HepG2 (cell line): ENCODE measurements around the gene ATP2B3. TPM values are rescaled to one million over a fixed set of nuclear protein-coding genes. Genes with fewer than 3 reads are reported as not detected.

Experiments
- ATAC-seq: fragments of 200-7000 bp; cut with Tn5 transposase; 3 replicates; pipeline ENCODE4 v1.9.1; 2020; ENCODE audit warnings: mild to moderate bottlenecking, moderate library complexity
- BruUV-seq: library from RNA; stranded (reverse); fragments of 400-500 nt; replicated peaks from 2 replicates; lab custom pipeline; 2021; lab: Mats Ljungman, UMichigan
- CTCF ChIA-PET: fragments of 300-600 bp; formaldehyde crosslinking; extraction: SDS; loops from one replicate; lab custom pipeline; 2021; ENCODE audit warnings: low total read pairs, inconsistent platforms, low intra/inter-chr PET ratio; lab: Yijun Ruan, JAX
- POLR2A ChIA-PET: fragments of 350-600 bp; sonication (Branson Sonifier 250); formaldehyde crosslinking; loops from one replicate; lab custom pipeline; 2020; ENCODE audit warnings: antibody characterized with exemption, inconsistent platforms; lab: Yijun Ruan, JAX
- DNase-seq: peaks from one replicate; pipeline ENCODE4 v3.0.0-alpha.2; 2015; ENCODE audit warnings: low spot score
- FAIRE-seq: peaks from 3 replicates; lab custom pipeline; 2011; peaks lifted over from hg19 to GRCh38; lab: Jason Lieb, UNC
- H2AFZ ChIP-seq: one replicate; pipeline ENCODE4 v1.6.1; 2011; ENCODE audit warnings: low read length, inconsistent platforms
- H3K27ac ChIP-seq: fragments of 300-600 bp; 3 replicates; pipeline ENCODE4 v1.8.0; 2011; ENCODE audit warnings: mixed run types, mild to moderate bottlenecking, mixed read lengths, low read length, inconsistent platforms; ENCODE audit not compliant: insufficient read depth; ENCODE audit errors: extremely low read length
- H3K27me3 ChIP-seq, 2 experiments: fragments of 200-600 bp in 1 of 2; 2 replicates in 1 of 2; 3 replicates in 1 of 2; pipeline versions ENCODE4 v1.6.0 to v1.8.0; 2011; ENCODE audit warnings: low read length in 2 of 2, mild to moderate bottlenecking in 2 of 2, moderate library complexity in 2 of 2, inconsistent platforms in 1 of 2; ENCODE audit not compliant: insufficient read depth in 2 of 2, control insufficient read depth in 1 of 2
- H3K36me3 ChIP-seq, 2 experiments: fragments of 200-600 bp in 1 of 2; replicated peaks in 1 of 2; 2 replicates in 1 of 2; 3 replicates in 1 of 2; pipeline versions ENCODE4 v1.5.1 to v1.8.0; 2011; ENCODE audit warnings: low read length in 2 of 2, inconsistent platforms in 1 of 2; ENCODE audit not compliant: insufficient read depth in 2 of 2, control insufficient read depth in 1 of 2
- H3K4me1 ChIP-seq: 2 replicates; pipeline ENCODE4 v1.5.1; 2012; ENCODE audit warnings: low read length, inconsistent platforms; ENCODE audit not compliant: insufficient read depth
- H3K4me2 ChIP-seq: 2 replicates; pipeline ENCODE4 v1.6.0; 2011; ENCODE audit warnings: low read depth, low read length, inconsistent platforms
- H3K4me3 ChIP-seq, 3 experiments: fragments of 200-600 bp in 1 of 3; sonication (generic), shearing (Covaris generic) in 1 of 3; replicated peaks in 1 of 3; 2 replicates each; pipeline ENCODE4 v1.5.1; 2011 to 2016; ENCODE audit warnings: low read length in 3 of 3, inconsistent platforms in 2 of 3, low read depth in 2 of 3, mild to moderate bottlenecking in 2 of 3, control low read depth in 1 of 3, mixed read lengths in 1 of 3; ENCODE audit not compliant: insufficient read depth in 1 of 3
- H3K79me2 ChIP-seq: one replicate; pipeline ENCODE4 v1.6.1; 2011; ENCODE audit warnings: low read length, inconsistent platforms; ENCODE audit not compliant: insufficient read depth
- H3K9ac ChIP-seq: 2 replicates; pipeline ENCODE4 v1.6.0; 2011; ENCODE audit warnings: mild to moderate bottlenecking, low read depth, low read length, inconsistent platforms; ENCODE audit not compliant: insufficient read depth
- H3K9me3 ChIP-seq: 2 replicates; pipeline ENCODE4 v1.5.1; 2012; ENCODE audit warnings: mild to moderate bottlenecking, low read length
- H4K20me1 ChIP-seq: 2 replicates; pipeline ENCODE4 v1.6.0; 2011; ENCODE audit warnings: inconsistent platforms, mild to moderate bottlenecking, low read length, moderate library complexity; ENCODE audit not compliant: insufficient read depth
- AHR ChIP-seq: IDR thresholded peaks from 2 replicates; pipeline ENCODE4 v1.6.1; 2018; ENCODE audit warnings: missing genetic modification reagents, missing compliant biosample characterization
- MED13 ChIP-seq: sonication (generic); formaldehyde crosslinking; IDR thresholded peaks from 2 replicates; pipeline ENCODE4 v1.5.0; 2020; ENCODE audit warnings: missing genetic modification reagents
- MXI1 ChIP-seq: IDR thresholded peaks from 3 replicates; pipeline ENCODE4 v1.6.1; 2012; ENCODE audit warnings: low read depth, low read length, inconsistent platforms, borderline replicate concordance
- RAD21 ChIP-seq: fragments of 450-650 bp; formaldehyde crosslinking; IDR thresholded peaks from 2 replicates; pipeline ENCODE4 v1.5.0; 2020; ENCODE audit warnings: mild to moderate bottlenecking
- TEAD3 ChIP-seq: optimal IDR thresholded peaks from 2 replicates; pipeline ENCODE3; 2016; ENCODE audit warnings: borderline replicate concordance
- ZFP1 ChIP-seq: IDR thresholded peaks from 2 replicates; pipeline ENCODE4 v1.6.1; 2016
- ZNF264 ChIP-seq: sonication (generic); formaldehyde crosslinking; IDR thresholded peaks from 2 replicates; pipeline ENCODE4 v1.4.0; 2020; ENCODE audit warnings: missing genetic modification reagents
- ZNF616 ChIP-seq: sonication (generic); formaldehyde crosslinking; IDR thresholded peaks from 2 replicates; pipeline ENCODE4 v1.5.0; 2020; ENCODE audit warnings: low read depth, mild to moderate bottlenecking, missing genetic modification reagents
- WGBS: methylation state at CpG from one replicate; pipeline ENCODE4 v1.1.6; 2017; ENCODE audit warnings: low lambda C conversion rate; 5-methylcytosine and 5-hydroxymethylcytosine counted together
- in situ Hi-C: cut with HindIII; loops from 2 replicates; pipeline ENCODE4 v1.10.0; 2017; ENCODE audit warnings: low pct_unique_long_range_greater_than_20kb; ENCODE audit not compliant: extremely low pct_ligation_motif_present
- intact Hi-C: fragments of 100-400 bp; cut with micrococcal nuclease; formaldehyde crosslinking; loops from one replicate; pipeline ENCODE4 v1.10.0; 2022; ENCODE audit not compliant: unreplicated experiment
- polyA plus RNA-seq, 8 experiments: library from polyadenylated mRNA; depleted of rRNA in 3 of 8; stranded (reverse) in 7 of 8; unstranded in 1 of 8; fragments of >200 nt; fragmentation: Illumina TruSeq in 4 of 8; extraction: Trizol in 4 of 8; gene quantifications; 2 replicates each; pipeline versions ENCODE4 v1.2.1 to v1.2.3, GENCODE V29; 2011 to 2016; ENCODE audit warnings: low read depth in 4 of 8, missing spikeins in 1 of 8, mixed read lengths in 1 of 8; ENCODE audit not compliant: insufficient read depth in 1 of 8
- total RNA-seq, 5 experiments: library from RNA; depleted of rRNA; stranded (reverse); fragments of >200 nt; fragmentation: Illumina TruSeq; extraction: Trizol; gene quantifications; 2 replicates each; pipeline ENCODE4 v1.2.3, GENCODE V29; 2016; ENCODE audit warnings: low read depth in 1 of 5
- TF ChIP-seq, protein P1 (sequence below): sonication (generic); formaldehyde crosslinking; IDR thresholded peaks from 2 replicates; pipeline ENCODE4 v1.9.0; 2021; ENCODE audit warnings: missing genetic modification reagents, borderline replicate concordance
- TF ChIP-seq, protein P2 (sequence below): sonication (generic); formaldehyde crosslinking; IDR thresholded peaks from 2 replicates; pipeline ENCODE4 v1.5.0; 2020; ENCODE audit warnings: missing genetic modification reagents
- TF ChIP-seq, protein P3 (sequence below): sonication (generic); formaldehyde crosslinking; IDR thresholded peaks from 2 replicates; pipeline ENCODE4 v1.5.0; 2020; ENCODE audit warnings: missing genetic modification reagents
- TF ChIP-seq, protein P4 (sequence below): sonication (generic); formaldehyde crosslinking; IDR thresholded peaks from 2 replicates; pipeline ENCODE4 v1.5.0; 2020; ENCODE audit warnings: mild to moderate bottlenecking, missing genetic modification reagents, borderline replicate concordance

Gene ATP2B3
- total and polyA plus RNA-seq, 2 of the 13 experiments (the other 11 are each of a cell fraction or from before 2014, with no cell fraction given) = not detected

DNA sequence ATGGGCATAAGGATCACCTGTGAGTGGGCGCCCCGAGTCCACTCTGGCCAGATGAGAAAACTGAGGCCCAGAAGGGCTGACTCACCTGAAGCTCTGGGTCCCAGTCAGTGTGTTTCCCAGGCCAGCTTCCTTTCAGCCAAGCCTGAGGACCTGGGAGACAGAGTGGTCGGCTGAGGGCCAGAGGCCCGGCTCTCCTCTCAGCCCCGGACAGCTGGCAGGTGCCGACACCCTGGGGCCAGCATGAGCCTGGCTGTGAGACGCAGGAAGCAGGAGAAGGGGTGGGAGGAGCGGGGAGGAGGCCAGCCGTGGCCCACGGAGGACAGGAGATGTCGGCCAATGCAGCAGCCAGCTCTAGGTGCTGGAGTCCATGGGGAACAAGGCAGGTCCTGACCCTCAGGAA, 28.9 kb downstream of the ATP2B3 start:
- Histone ChIP-seq H3K27ac (no peak overlapping the region), H3K9ac (no peak overlapping the region), H3K36me3 (no peaks in the 10 kb centered on the region), H3K4me1 (0 out of 2 replicates have a peak, but pooled peaks cover 16% of the 10 kb centered on the region), H3K9me3 (no peaks in the 10 kb centered on the region), H3K79me2 (no peaks in the 10 kb centered on the region), H3K4me2 (no peak overlapping the region), H2AFZ (no peak overlapping the region), H3K4me3 (no peak overlapping the region), H3K27me3 (peaks cover 10 to 25% of the 10 kb centered on the region in 2 experiments; a peak in 3 of 5 replicates), H4K20me1 (no peaks in the 10 kb centered on the region)
- in situ Hi-C loops (no loop called here), intact Hi-C loops (no loop called here)
- WGBS = no CpG with 5 or more reads among the region's 11 CpGs
- ChIA-PET CTCF (no interaction called here), POLR2A (no interaction called here)
- FAIRE-seq = no peak
- ATAC-seq = no peak
- no TSS peak for BruUV-seq
- TF ChIP-seq, protein P1, sequence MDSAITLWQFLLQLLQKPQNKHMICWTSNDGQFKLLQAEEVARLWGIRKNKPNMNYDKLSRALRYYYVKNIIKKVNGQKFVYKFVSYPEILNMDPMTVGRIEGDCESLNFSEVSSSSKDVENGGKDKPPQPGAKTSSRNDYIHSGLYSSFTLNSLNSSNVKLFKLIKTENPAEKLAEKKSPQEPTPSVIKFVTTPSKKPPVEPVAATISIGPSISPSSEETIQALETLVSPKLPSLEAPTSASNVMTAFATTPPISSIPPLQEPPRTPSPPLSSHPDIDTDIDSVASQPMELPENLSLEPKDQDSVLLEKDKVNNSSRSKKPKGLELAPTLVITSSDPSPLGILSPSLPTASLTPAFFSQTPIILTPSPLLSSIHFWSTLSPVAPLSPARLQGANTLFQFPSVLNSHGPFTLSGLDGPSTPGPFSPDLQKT (CRISPR knock-in tag) = no peak
- no peak for TF ChIP-seq ZNF264 (CRISPR knock-in tag)
- DNase-seq = no peak

DNA sequence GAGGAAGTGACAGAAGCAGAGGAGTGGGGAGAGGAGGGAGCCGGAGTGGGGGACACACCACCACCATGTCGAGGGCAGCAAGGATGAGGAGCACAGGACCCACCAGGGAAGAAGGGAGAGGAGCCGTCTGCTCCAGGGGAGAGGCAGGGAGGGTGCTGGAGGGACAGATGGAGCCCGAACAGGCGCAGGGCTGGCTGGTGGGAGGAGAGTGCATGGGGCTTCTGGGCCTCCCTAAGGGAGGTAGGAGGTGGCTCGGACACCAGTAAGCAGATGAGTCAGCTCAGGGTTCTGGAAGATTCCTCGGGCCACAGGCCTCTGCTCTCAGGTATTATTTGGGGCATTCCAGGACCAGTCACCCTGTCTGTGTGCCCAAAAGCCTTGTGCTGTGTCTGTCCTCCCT, 29.8 kb downstream of the ATP2B3 start:
- CTCF ChIA-PET = no interaction called here
- BruUV-seq = no TSS peak
- FAIRE-seq = no peak
- TF ChIP-seq MXI1 = no peak
- TF ChIP-seq MED13 (CRISPR knock-in tag) = no peak
- TF ChIP-seq, protein P2, sequence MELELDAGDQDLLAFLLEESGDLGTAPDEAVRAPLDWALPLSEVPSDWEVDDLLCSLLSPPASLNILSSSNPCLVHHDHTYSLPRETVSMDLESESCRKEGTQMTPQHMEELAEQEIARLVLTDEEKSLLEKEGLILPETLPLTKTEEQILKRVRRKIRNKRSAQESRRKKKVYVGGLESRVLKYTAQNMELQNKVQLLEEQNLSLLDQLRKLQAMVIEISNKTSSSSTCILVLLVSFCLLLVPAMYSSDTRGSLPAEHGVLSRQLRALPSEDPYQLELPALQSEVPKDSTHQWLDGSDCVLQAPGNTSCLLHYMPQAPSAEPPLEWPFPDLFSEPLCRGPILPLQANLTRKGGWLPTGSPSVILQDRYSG = no peak
- TF ChIP-seq, protein P3, sequence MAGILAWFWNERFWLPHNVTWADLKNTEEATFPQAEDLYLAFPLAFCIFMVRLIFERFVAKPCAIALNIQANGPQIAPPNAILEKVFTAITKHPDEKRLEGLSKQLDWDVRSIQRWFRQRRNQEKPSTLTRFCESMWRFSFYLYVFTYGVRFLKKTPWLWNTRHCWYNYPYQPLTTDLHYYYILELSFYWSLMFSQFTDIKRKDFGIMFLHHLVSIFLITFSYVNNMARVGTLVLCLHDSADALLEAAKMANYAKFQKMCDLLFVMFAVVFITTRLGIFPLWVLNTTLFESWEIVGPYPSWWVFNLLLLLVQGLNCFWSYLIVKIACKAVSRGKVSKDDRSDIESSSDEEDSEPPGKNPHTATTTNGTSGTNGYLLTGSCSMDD (CRISPR knock-in tag) = no peak
- no peak for TF ChIP-seq AHR (CRISPR knock-in tag)
- no peak for TF ChIP-seq TEAD3 (CRISPR knock-in tag)
- TF ChIP-seq ZFP1 (CRISPR knock-in tag) = no peak
- no peak for TF ChIP-seq ZNF616 (CRISPR knock-in tag)
- no peak for TF ChIP-seq RAD21 (CRISPR knock-in tag)
- TF ChIP-seq, protein P4, sequence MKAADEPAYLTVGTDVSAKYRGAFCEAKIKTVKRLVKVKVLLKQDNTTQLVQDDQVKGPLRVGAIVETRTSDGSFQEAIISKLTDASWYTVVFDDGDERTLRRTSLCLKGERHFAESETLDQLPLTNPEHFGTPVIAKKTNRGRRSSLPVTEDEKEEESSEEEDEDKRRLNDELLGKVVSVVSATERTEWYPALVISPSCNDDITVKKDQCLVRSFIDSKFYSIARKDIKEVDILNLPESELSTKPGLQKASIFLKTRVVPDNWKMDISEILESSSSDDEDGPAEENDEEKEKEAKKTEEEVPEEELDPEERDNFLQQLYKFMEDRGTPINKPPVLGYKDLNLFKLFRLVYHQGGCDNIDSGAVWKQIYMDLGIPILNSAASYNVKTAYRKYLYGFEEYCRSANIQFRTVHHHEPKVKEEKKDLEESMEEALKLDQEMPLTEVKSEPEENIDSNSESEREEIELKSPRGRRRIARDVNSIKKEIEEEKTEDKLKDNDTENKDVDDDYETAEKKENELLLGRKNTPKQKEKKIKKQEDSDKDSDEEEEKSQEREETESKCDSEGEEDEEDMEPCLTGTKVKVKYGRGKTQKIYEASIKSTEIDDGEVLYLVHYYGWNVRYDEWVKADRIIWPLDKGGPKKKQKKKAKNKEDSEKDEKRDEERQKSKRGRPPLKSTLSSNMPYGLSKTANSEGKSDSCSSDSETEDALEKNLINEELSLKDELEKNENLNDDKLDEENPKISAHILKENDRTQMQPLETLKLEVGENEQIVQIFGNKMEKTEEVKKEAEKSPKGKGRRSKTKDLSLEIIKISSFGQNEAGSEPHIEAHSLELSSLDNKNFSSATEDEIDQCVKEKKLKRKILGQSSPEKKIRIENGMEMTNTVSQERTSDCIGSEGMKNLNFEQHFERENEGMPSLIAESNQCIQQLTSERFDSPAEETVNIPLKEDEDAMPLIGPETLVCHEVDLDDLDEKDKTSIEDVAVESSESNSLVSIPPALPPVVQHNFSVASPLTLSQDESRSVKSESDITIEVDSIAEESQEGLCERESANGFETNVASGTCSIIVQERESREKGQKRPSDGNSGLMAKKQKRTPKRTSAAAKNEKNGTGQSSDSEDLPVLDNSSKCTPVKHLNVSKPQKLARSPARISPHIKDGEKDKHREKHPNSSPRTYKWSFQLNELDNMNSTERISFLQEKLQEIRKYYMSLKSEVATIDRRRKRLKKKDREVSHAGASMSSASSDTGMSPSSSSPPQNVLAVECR (CRISPR knock-in tag) = no peak

More for the DNA sequence above, 29.8 kb downstream of the ATP2B3 start:
- in situ Hi-C loops (no loop called here), intact Hi-C loops (no loop called here)
- Histone ChIP-seq H3K4me3 (no peak overlapping the region), H3K27ac (no peak overlapping the region), H3K9me3 (no peaks in the 10 kb centered on the region), H3K79me2 (no peaks in the 10 kb centered on the region), H4K20me1 (no peaks in the 10 kb centered on the region), H3K9ac (no peak overlapping the region), H3K4me2 (no peak overlapping the region), H3K27me3 (peaks cover 10 to 24% of the 10 kb centered on the region in 2 experiments; a peak in 2 of 5 replicates), H3K36me3 (no peaks in the 10 kb centered on the region), H2AFZ (no peak overlapping the region), H3K4me1 (0 out of 2 replicates have a peak, but pooled peaks cover 16% of the 10 kb centered on the region)
- ATAC-seq = no peak
- WGBS = 8% methylated on average over 3 of the region's 7 CpGs
- no peak for DNase-seq
- POLR2A ChIA-PET = no interaction called here
